GM23338 (cell line): ENCODE results near the gene THSD4.

Experiments used
- EZH2 ChIP-seq: fragments of 200-600 bp; sonication (generic); IDR thresholded peaks from one replicate; pipeline ENCODE4 v1.8.0; 2017; ENCODE audit warnings: antibody characterized with exemption, mild to moderate bottlenecking, low read depth; ENCODE audit not compliant: unreplicated experiment
- EZH2phosphoT487 ChIP-seq: fragments of 200-600 bp; sonication (generic); IDR thresholded peaks from one replicate; pipeline ENCODE4 v1.8.1; 2018; ENCODE audit warnings: antibody characterized with exemption; ENCODE audit not compliant: unreplicated experiment
- JUNB ChIP-seq: IDR thresholded peaks from one replicate; pipeline ENCODE4 v1.6.1; 2016; ENCODE audit warnings: antibody characterized with exemption; ENCODE audit not compliant: unreplicated experiment
- POLR2AphosphoS5 ChIP-seq: IDR thresholded peaks from 2 replicates; pipeline ENCODE4 v1.6.1; 2016; ENCODE audit warnings: antibody characterized with exemption, low read depth
- TF ChIP-seq, protein P1 (sequence below), 2 experiments: fragments of 200-600 bp in 1 of 2; sonication (generic) in 1 of 2; conservative IDR thresholded peaks; 2 replicates each; pipeline versions ENCODE4 v1.5.1 to v1.6.1; 2016 to 2017; ENCODE audit warnings: antibody characterized with exemption in 2 of 2, low read depth in 2 of 2, mild to moderate bottlenecking in 2 of 2, moderate library complexity in 1 of 2

DNA sequence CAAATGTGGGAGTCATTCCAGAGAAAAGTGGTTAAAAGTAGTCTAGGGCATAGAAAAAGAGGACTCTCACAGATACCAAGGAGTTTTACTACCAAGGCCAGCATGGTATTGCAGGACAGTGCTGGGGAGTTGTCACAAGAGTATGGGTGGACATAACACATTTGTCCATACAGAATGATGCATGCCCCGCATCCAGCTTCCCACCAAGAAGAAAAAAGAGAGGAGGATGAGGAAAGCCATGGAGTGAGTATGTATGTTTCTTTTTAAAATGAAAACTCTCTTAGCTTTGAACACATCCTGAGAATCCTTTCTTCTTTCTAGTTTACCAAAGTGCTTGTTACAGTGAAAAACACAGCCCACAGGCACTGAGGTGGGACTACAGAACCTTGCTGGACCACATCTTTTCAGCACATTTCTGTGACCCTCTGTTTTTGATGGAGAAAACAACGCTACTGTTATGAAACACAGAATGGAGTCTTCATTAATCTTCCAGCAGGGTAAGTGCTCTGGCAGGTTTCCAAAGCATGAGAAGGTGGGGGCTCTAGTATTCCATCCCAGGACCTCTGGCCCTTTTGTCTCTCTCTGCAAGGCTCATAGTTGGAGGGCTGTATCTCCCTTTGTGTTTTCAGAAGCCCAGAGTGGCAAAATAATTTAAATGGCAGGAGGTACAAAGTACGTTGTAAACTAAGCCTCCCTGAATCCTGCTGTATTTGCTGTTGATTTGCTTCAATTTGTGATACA lies 707.8 kb downstream of the THSD4 start:
- TF ChIP-seq POLR2AphosphoS5: no peak
- no peak for TF ChIP-seq JUNB
- no peak for TF ChIP-seq EZH2
- TF ChIP-seq, protein P1, sequence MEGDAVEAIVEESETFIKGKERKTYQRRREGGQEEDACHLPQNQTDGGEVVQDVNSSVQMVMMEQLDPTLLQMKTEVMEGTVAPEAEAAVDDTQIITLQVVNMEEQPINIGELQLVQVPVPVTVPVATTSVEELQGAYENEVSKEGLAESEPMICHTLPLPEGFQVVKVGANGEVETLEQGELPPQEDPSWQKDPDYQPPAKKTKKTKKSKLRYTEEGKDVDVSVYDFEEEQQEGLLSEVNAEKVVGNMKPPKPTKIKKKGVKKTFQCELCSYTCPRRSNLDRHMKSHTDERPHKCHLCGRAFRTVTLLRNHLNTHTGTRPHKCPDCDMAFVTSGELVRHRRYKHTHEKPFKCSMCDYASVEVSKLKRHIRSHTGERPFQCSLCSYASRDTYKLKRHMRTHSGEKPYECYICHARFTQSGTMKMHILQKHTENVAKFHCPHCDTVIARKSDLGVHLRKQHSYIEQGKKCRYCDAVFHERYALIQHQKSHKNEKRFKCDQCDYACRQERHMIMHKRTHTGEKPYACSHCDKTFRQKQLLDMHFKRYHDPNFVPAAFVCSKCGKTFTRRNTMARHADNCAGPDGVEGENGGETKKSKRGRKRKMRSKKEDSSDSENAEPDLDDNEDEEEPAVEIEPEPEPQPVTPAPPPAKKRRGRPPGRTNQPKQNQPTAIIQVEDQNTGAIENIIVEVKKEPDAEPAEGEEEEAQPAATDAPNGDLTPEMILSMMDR (conservative IDR thresholded peaks at IDR 0.05; ENCODE audit: low read depth in 2 of 2): no peak
- TF ChIP-seq EZH2phosphoT487: no peak
